HEK293T (cell line): Measurements from ENCODE around the gene PHF10.

Experiments
- ARNT ChIP-seq: fragments of 450-650 bp; IDR thresholded peaks from 2 replicates; pipeline ENCODE4 v1.6.1; 2017; ENCODE audit warnings: mild to moderate bottlenecking
- BHLHE40 ChIP-seq: fragments of 450-650 bp; IDR thresholded peaks from 2 replicates; pipeline ENCODE4 v1.6.1; 2016; ENCODE audit warnings: mild to moderate bottlenecking, moderate library complexity, borderline replicate concordance
- CTBP1 ChIP-seq: fragments of 450-650 bp; IDR thresholded peaks from 2 replicates; pipeline ENCODE4 v1.6.1; 2016; ENCODE audit warnings: borderline replicate concordance
- FOXA1 ChIP-seq: fragments of 450-650 bp; IDR thresholded peaks from 2 replicates; pipeline ENCODE4 v1.6.1; 2016; ENCODE audit warnings: mild to moderate bottlenecking
- FOXM1 ChIP-seq: fragments of 450-650 bp; IDR thresholded peaks from 2 replicates; pipeline ENCODE4 v1.6.1; 2017; ENCODE audit warnings: mild to moderate bottlenecking, borderline replicate concordance
- LEF1 ChIP-seq: fragments of 450-650 bp; IDR thresholded peaks from 2 replicates; pipeline ENCODE4 v1.6.1; 2017; ENCODE audit warnings: mild to moderate bottlenecking, borderline replicate concordance
- NFRKB ChIP-seq: fragments of 450-650 bp; IDR thresholded peaks from 2 replicates; pipeline ENCODE4 v1.6.1; 2016; ENCODE audit warnings: mild to moderate bottlenecking, moderate library complexity
- SP1 ChIP-seq: fragments of 450-650 bp; IDR thresholded peaks from 2 replicates; pipeline ENCODE4 v1.6.1; 2017
- TARDBP ChIP-seq: fragments of 450-650 bp; IDR thresholded peaks from 2 replicates; pipeline ENCODE4 v1.6.1; 2016
- TF ChIP-seq, protein P1 (sequence below): fragments of 450-650 bp; IDR thresholded peaks from 2 replicates; pipeline ENCODE4 v1.6.1; 2016

DNA sequence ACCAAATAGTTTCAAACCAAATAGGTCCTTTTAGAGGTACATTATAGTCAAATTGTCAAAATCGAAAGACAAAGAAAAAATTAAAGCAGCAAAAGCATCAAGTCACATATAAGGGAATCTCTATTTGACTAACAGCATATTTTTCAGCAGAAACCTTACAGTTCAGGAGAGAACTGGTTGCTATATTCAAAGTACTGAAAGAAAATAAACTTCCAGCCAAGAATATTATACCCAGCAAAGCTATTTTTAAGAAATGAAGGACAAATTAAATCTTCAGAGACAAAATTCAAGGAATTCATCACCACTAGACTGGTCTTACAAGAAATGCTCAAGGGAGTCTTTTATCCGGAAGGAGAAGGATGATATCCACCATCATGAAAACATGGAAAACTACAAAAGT is 38.4 kb downstream of the PHF10 start:
- no peak for TF ChIP-seq FOXA1
- no peak for TF ChIP-seq ARNT
- TF ChIP-seq NFRKB = no peak
- no peak for TF ChIP-seq BHLHE40
- TF ChIP-seq FOXM1 = no peak
- TF ChIP-seq LEF1 = no peak
- no peak for TF ChIP-seq CTBP1
- TF ChIP-seq SP1 = no peak
- TF ChIP-seq TARDBP = no peak
- TF ChIP-seq, protein P1, sequence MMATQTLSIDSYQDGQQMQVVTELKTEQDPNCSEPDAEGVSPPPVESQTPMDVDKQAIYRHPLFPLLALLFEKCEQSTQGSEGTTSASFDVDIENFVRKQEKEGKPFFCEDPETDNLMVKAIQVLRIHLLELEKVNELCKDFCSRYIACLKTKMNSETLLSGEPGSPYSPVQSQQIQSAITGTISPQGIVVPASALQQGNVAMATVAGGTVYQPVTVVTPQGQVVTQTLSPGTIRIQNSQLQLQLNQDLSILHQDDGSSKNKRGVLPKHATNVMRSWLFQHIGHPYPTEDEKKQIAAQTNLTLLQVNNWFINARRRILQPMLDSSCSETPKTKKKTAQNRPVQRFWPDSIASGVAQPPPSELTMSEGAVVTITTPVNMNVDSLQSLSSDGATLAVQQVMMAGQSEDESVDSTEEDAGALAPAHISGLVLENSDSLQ = no peak
